Tibial artery (tissue), 4 donors: ENCODE measurements around the gene SAMD1.

Source experiments
- DNase-seq, 2 donors: peaks; one replicate each; pipeline ENCODE4 v3.0.0-alpha.2; 2019
- H3K27ac ChIP-seq, 2 donors: fragments of 200-600 bp; sonication (generic) in 1 of 2; 1 replicate in 1 of 2; 2 replicates in 1 of 2; pipeline ENCODE4 v1.5.1; 2018 to 2019; ENCODE audit warnings: mild to moderate bottlenecking in 1 of 2
- H3K27me3 ChIP-seq, 2 donors: fragments of 200-600 bp; sonication (generic) in 1 of 2; one replicate each; pipeline versions ENCODE4 v1.5.1 to v1.6.0; 2016 to 2019
- H3K36me3 ChIP-seq, 3 donors: fragments of 200-600 bp; sonication (generic) in 2 of 3; one replicate each; pipeline ENCODE4 v1.5.1; 2016 to 2019; ENCODE audit warnings: mild to moderate bottlenecking in 2 of 3
- H3K4me1 ChIP-seq, 4 donors: fragments of 200-600 bp; sonication (generic) in 2 of 4; 1 replicate in 3 of 4; 2 replicates in 1 of 4; pipeline ENCODE4 v1.5.1; 2016 to 2019
- H3K4me3 ChIP-seq, 2 donors: fragments of 200-600 bp; sonication (generic) in 1 of 2; 1 replicate in 1 of 2; 2 replicates in 1 of 2; pipeline ENCODE4 v1.5.1; 2018 to 2019; ENCODE audit warnings: mild to moderate bottlenecking in 2 of 2
- H3K9me3 ChIP-seq, 3 donors: fragments of 200-600 bp; sonication (generic) in 1 of 3; one replicate each; pipeline ENCODE4 v1.5.1; 2016 to 2019
- intact Hi-C: fragments of 100-400 bp; cut with DNase I; formaldehyde crosslinking; loops from one replicate; pipeline ENCODE4 v1.15.0; 2023; ENCODE audit warnings: low total_unique reads
- TF ChIP-seq, protein P1 (sequence below), 2 experiments: fragments of 200-600 bp in 1 of 2; fragments of 450-650 bp in 1 of 2; IDR thresholded peaks; one replicate each; pipeline ENCODE4 v1.5.1; 2017 to 2019; ENCODE audit warnings: antibody characterized with exemption in 2 of 2, mild to moderate bottlenecking in 1 of 2, moderate library complexity in 1 of 2

SAMD1 gene

DNA sequence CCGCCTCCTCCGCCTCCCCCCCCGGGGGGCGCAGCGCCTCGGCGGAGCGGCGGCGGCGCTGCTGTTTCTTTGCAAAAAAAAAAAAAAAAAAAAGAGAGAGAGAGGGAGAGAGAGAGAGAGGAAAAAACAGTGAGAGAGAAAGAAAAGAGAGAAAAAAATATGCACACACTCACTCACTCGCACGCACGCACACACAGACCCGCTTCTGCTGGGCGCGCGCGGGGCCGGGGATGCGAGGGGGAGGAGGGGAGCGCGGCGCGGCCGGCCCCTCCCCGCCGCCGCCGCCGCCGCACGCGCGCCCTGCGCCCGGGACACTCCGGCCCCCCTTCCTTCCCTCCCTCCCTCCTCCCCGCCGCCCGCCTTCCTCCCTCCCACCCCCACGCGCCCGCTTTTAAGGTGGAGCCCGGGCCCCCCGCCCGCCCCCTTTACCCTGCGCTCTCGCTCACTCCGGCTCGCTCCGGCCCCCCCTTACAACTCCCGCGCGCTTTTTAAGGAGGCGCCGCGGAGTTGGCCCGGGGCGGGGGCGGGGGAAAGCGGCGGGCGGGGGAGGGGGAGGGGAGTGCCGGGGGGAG is at the start of gene SAMD1:
TSS of gene SAMD1 (minus strand) at position 243 of the 572 bp plus-strand sequence.
- peaks cover 0 to 20% (median 15%) of the 10 kb centered on the region in 4 donors for H3K4me1 ChIP-seq
- peaks cover 0 to 8% (median 0%) of the 10 kb centered on the region in 3 donors for H3K9me3 ChIP-seq
- peak within 1 kb of the TSS; percentile 71 to 86 for H3K4me3 ChIP-seq
- intact Hi-C loops, result no loop called here
- H3K27me3 ChIP-seq, result no peaks in the 10 kb centered on the region
- peak; percentile 93 to 96 for DNase-seq
- peak within 1 kb of the TSS; percentile 94 to 99 for H3K27ac ChIP-seq
- TF ChIP-seq, protein P1, sequence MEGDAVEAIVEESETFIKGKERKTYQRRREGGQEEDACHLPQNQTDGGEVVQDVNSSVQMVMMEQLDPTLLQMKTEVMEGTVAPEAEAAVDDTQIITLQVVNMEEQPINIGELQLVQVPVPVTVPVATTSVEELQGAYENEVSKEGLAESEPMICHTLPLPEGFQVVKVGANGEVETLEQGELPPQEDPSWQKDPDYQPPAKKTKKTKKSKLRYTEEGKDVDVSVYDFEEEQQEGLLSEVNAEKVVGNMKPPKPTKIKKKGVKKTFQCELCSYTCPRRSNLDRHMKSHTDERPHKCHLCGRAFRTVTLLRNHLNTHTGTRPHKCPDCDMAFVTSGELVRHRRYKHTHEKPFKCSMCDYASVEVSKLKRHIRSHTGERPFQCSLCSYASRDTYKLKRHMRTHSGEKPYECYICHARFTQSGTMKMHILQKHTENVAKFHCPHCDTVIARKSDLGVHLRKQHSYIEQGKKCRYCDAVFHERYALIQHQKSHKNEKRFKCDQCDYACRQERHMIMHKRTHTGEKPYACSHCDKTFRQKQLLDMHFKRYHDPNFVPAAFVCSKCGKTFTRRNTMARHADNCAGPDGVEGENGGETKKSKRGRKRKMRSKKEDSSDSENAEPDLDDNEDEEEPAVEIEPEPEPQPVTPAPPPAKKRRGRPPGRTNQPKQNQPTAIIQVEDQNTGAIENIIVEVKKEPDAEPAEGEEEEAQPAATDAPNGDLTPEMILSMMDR (IDR thresholded peaks at IDR 0.05), result no peak
- H3K36me3 ChIP-seq, result peaks cover 0 to 15% (median 11%) of the 10 kb centered on the region in 3 donors

DNA sequence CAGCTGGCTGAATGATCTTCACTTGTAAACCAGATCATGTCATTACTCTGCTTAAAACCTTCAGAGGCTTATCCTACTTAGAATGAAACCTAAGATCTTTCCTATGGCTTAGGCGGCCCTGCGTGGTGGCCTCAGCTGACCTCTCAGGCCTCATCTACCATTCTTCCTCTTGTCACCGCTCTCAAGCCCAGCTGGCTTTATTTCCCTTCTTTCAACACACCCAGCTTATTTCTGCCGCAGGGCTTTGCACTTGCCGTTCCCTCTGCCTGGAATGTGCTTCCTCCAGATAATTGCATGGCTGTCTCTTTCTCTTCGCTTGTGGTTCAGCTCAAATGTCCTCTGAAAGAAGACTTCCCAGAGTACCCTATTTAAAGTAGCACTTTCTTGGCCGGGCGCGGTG is 49.4 kb upstream of the SAMD1 start:
- Histone ChIP-seq H3K4me3 (no peak overlapping the region), H3K27me3 (no peaks in the 10 kb centered on the region), H3K4me1 (peaks cover 0 to 27% (median 21%) of the 10 kb centered on the region in 4 donors), H3K9me3 (no peaks in the 10 kb centered on the region), H3K36me3 (no peaks in the 10 kb centered on the region), H3K27ac (no peak overlapping the region)
- TF ChIP-seq, protein P1 (IDR thresholded peaks at IDR 0.05), result no peak
- intact Hi-C loops, result loop anchor here (5.0 to 10.0 kb wide), 3 partner anchors 68 to 335 kb away; partner anchors contain the start of genes MISP3 and PTGER1
- peak in 1 of 2 donors; percentile 65 for DNase-seq

DNA sequence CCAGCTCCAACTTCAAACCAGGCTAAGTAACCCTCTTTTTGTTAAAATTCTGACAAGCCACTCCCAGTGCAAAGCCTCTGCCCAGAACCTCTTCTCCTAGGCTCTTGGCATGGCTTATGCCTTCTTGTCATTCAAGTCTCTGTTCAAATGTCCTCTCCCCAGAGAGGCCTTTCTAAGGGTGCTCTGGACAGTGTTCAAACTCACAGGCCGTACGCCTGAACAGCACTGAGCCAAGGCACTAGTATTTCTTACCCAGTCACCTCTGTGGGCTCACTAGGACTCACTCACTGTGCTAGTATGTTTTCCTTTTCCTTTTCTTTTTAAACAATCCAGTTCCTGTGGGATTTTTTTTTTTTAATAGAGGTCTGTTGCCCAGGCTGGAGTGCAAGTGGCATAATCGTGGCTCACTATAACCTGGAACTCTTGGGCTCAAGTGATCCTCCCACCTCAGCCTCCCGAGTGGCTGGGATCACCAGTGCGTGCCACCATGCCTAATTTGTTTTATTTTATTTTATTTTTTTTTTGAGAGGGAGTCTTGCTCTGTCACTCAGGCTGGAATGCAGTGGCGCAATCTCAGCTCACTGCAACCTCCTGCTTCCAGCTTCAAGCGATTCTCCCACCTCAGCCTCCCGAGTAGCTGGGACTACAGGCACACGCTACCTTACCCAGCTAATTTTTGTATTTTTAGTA is 48.2 kb upstream of the SAMD1 start:
- intact Hi-C loops, result loop anchor here (5.0 kb wide), 1 partner anchor 66 kb away; the partner anchor contains the start of gene MISP3
- no peak overlapping the region for H3K4me3 ChIP-seq
- peak overlapping the region; percentile 34 to 90 for H3K27ac ChIP-seq
- TF ChIP-seq, protein P1 (IDR thresholded peaks at IDR 0.05), result no peak
- peaks cover 0 to 27% (median 21%) of the 10 kb centered on the region in 4 donors for H3K4me1 ChIP-seq
- H3K27me3 ChIP-seq, result no peaks in the 10 kb centered on the region
- no peak for DNase-seq
- H3K9me3 ChIP-seq, result no peaks in the 10 kb centered on the region
- H3K36me3 ChIP-seq, result no peaks in the 10 kb centered on the region

DNA sequence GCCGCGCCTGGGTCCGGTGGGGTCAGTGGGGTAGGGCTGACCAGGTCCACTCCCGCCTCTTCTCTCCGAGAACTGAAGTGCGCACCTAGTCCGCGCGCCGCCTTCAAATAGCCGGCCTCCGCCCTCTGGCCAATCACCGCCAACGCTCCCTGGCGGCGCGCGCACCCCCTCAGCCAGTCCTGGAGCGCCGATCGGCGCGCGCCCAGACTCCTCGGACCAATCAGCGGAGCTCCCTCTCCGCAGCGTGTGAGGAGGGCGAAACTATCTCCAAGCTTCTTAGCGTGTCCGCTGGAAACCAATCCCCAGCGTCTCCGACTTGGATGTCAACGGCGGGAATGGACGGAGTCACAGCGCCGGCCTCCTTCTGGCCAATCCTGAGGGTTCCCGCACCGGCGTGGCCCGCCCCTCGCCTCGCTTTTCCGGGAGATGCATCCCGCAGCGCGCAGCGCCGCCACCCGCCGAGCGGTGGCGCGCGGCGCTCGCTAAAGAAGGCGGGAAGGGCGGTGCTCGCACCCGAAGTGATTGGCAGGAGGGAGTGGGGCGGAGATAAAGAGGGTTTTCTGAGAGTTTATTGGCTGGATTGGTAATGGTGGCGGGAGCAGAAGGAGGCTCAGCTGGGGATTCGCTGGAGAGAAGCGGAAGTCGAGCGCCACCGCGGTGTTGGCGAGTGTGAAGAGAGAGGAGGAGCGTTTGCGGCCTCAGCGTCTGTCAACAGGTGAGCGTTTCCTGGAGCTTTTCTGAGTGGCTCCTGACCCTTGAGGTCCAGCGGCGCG is 46.1 kb upstream of the SAMD1 start, which contains the start of gene ASF1B:
TSS of gene ASF1B (minus strand) at position 81 of the 773 bp plus-strand sequence. CDS start 133 bp downstream, outside the sequence.
- Histone ChIP-seq H3K36me3 (no peaks in the 10 kb centered on the region), H3K9me3 (no peaks in the 10 kb centered on the region), H3K4me3 (peak within 1 kb of the TSS; percentile 67 to 84), H3K27ac (peak within 1 kb of the TSS; percentile 90 to 94), H3K4me1 (peaks cover 0 to 27% (median 21%) of the 10 kb centered on the region in 4 donors), H3K27me3 (no peaks in the 10 kb centered on the region)
- TF ChIP-seq, protein P1 (IDR thresholded peaks at IDR 0.05), result peak; percentile 79 to 83
- intact Hi-C loops, result loop anchor here (5.0 kb wide), 1 partner anchor 64 kb away; the partner anchor contains the start of gene MISP3
- DNase-seq, result peak; percentile 99 to 100

DNA sequence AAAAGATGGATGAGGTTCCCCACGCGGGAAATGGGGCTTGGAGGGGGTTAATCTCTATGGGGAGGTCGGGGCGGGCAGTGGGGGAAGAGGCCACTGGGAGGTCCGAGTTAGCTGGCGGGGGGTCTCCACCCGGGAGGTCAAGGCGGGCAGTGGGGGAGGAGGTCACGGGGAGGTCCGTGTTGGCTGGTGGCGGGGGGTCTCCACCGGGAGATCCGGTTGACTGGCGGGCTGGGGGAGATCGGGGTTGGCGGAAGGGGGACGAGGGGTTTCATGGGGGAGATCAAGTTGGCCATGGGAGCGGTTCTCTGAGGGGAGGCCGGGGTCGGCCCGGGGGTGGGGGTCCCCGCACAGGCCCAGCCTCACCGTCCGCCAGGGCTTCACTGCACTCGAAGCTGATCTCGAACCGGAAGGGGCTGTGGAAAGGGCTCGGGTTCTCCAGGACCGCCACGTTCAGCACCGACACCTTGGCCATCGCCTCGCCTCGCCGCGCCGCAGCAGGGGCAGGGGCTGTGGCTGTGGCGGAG is 45.5 kb upstream of the SAMD1 start:
- Histone ChIP-seq H3K9me3 (no peaks in the 10 kb centered on the region), H3K36me3 (no peaks in the 10 kb centered on the region), H3K4me1 (peaks cover 0 to 27% (median 21%) of the 10 kb centered on the region in 4 donors), H3K4me3 (peak overlapping the region; percentile 51 to 54), H3K27me3 (no peaks in the 10 kb centered on the region), H3K27ac (peak overlapping the region; percentile 29 to 59)
- DNase-seq, result no peak
- TF ChIP-seq, protein P1 (IDR thresholded peaks at IDR 0.05), result no peak
- intact Hi-C loops, result loop anchor here (5.0 kb wide), 1 partner anchor 64 kb away; the partner anchor contains the start of gene MISP3
